Parathyroid adenoma (tissue), 2 donors: ENCODE results near the gene ASAP2.
A peak's percentile ranks its signal among the peaks of the same experiment; 100 is the strongest.
"Not testable (repeated sequence)": the region's sequence is repeated elsewhere in the genome, so short reads cannot be mapped to it uniquely, and the experiment has no call there.

Source experiments
- H2AFZ ChIP-seq: fragments of 300-600 bp; sonication (generic); one replicate; pipeline ENCODE4 v1.7.0; 2017; ENCODE audit warnings: antibody characterized with exemption, mild to moderate bottlenecking
- H3K27ac ChIP-seq: fragments of 300-600 bp; sonication (generic); one replicate; pipeline ENCODE4 v1.7.0; 2017
- H3K27me3 ChIP-seq: fragments of 300-600 bp; sonication (generic); one replicate; pipeline ENCODE4 v1.7.0; 2017; ENCODE audit warnings: low read length; ENCODE audit not compliant: control insufficient read depth, insufficient read depth
- H3K36me3 ChIP-seq: fragments of 300-600 bp; sonication (generic); one replicate; pipeline ENCODE4 v1.7.0; 2017; ENCODE audit warnings: low read length; ENCODE audit not compliant: control insufficient read depth, insufficient read depth
- H3K4me1 ChIP-seq: fragments of 300-600 bp; sonication (generic); one replicate; pipeline ENCODE4 v1.7.0; 2017; ENCODE audit warnings: control low read depth
- H3K4me2 ChIP-seq: fragments of 300-600 bp; sonication (generic); one replicate; pipeline ENCODE4 v1.7.0; 2017; ENCODE audit warnings: low read length
- H3K4me3 ChIP-seq: fragments of 300-600 bp; sonication (generic); one replicate; pipeline ENCODE4 v1.7.0; 2017; ENCODE audit warnings: low read depth, low read length
- H3K79me2 ChIP-seq: fragments of 300-600 bp; sonication (generic); one replicate; pipeline ENCODE4 v1.7.0; 2017; ENCODE audit warnings: control low read depth
- H3K9ac ChIP-seq: fragments of 300-600 bp; sonication (generic); one replicate; pipeline ENCODE4 v1.7.0; 2017; ENCODE audit warnings: mild to moderate bottlenecking
- H3K9me3 ChIP-seq: fragments of 300-600 bp; sonication (generic); one replicate; pipeline ENCODE4 v1.7.0; 2017; ENCODE audit warnings: low read length; ENCODE audit not compliant: control insufficient read depth
- CTCF ChIP-seq: fragments of 300-600 bp; sonication (generic); IDR thresholded peaks from one replicate; pipeline ENCODE4 v1.7.0; 2017; ENCODE audit warnings: antibody characterized with exemption, mild to moderate bottlenecking
- donor health status: primary hyperparathyroidism.

Gene ASAP2

GRCh38 chr2:9263428-9263827, 56.8 kb downstream of the ASAP2 start:
- peaks cover 5% of the 10 kb centered on the region for H3K4me1 ChIP-seq
- TF ChIP-seq CTCF, result no peak
- peak overlapping the region; percentile 9 for H3K27ac ChIP-seq
- no peaks in the 10 kb centered on the region for H3K36me3 ChIP-seq
- H3K4me3 ChIP-seq, result no peak overlapping the region
- H3K4me2 ChIP-seq, result no peak overlapping the region
- H3K27me3 ChIP-seq, result no peaks in the 10 kb centered on the region
- H2AFZ ChIP-seq, result no peak overlapping the region
- H3K9me3 ChIP-seq, result no peaks in the 10 kb centered on the region
- peaks cover 3% of the 10 kb centered on the region for H3K79me2 ChIP-seq
- H3K9ac ChIP-seq, result no peak overlapping the region

GRCh38 chr2:9264301-9264700, 57.7 kb downstream of the ASAP2 start:
- no peak overlapping the region for H2AFZ ChIP-seq
- H3K27ac ChIP-seq, result no peak overlapping the region
- no peaks in the 10 kb centered on the region for H3K36me3 ChIP-seq
- H3K27me3 ChIP-seq, result no peaks in the 10 kb centered on the region
- TF ChIP-seq CTCF, result no peak
- peaks cover 5% of the 10 kb centered on the region for H3K4me1 ChIP-seq
- H3K4me2 ChIP-seq, result no peak overlapping the region
- peaks cover 3% of the 10 kb centered on the region for H3K79me2 ChIP-seq
- no peak overlapping the region for H3K9ac ChIP-seq
- no peaks in the 10 kb centered on the region for H3K9me3 ChIP-seq
- no peak overlapping the region for H3K4me3 ChIP-seq

GRCh38 chr2:9266711-9267110, 60.1 kb downstream of the ASAP2 start:
- Histone ChIP-seq H2AFZ (no peak overlapping the region), H3K79me2 (peaks cover under 1% of the 10 kb centered on the region), H3K27me3 (no peaks in the 10 kb centered on the region), H3K4me1 (peaks cover 5% of the 10 kb centered on the region), H3K36me3 (no peaks in the 10 kb centered on the region), H3K9ac (no peak overlapping the region), H3K4me3 (no peak overlapping the region), H3K4me2 (no peak overlapping the region), H3K9me3 (no peaks in the 10 kb centered on the region), H3K27ac (no peak overlapping the region)
- TF ChIP-seq CTCF, result no peak

- H3K4me1 ChIP-seq, H3K4me2 ChIP-seq, H3K4me3 ChIP-seq, H3K27me3 ChIP-seq, H3K36me3 ChIP-seq, H2AFZ ChIP-seq, H3K27ac ChIP-seq, H3K9ac ChIP-seq, H3K79me2 ChIP-seq, H3K9me3 ChIP-seq: not testable (repeated sequence)
Measured at GRCh38 chr2:9267286-9267685, 60.7 kb downstream of the ASAP2 start.

- TF ChIP-seq CTCF, result no peak
- H3K9ac ChIP-seq, result no peak overlapping the region
- no peaks in the 10 kb centered on the region for H3K27me3 ChIP-seq
- H3K79me2 ChIP-seq, result no peaks in the 10 kb centered on the region
- H3K4me1 ChIP-seq, result no peaks in the 10 kb centered on the region
- H3K4me3 ChIP-seq, result no peak overlapping the region
- no peak overlapping the region for H2AFZ ChIP-seq
- H3K4me2 ChIP-seq, result no peak overlapping the region
- no peaks in the 10 kb centered on the region for H3K36me3 ChIP-seq
- no peaks in the 10 kb centered on the region for H3K9me3 ChIP-seq
- no peak overlapping the region for H3K27ac ChIP-seq
Measured at GRCh38 chr2:9268301-9269080, 61.9 kb downstream of the ASAP2 start.
